Activated CD8-positive, alpha-beta memory T cell treated with anti-CD3 and anti-CD28 coated beads, Interleukin-2, amount 50 U/mL, for 24 hours (primary cell): ENCODE results near the gene SLC35G3.
"Not testable (repeated sequence)": the region's sequence is repeated elsewhere in the genome, so short reads cannot be mapped to it uniquely, and the experiment has no call there.

Source experiments
- DNase-seq: peaks from one replicate; pipeline ENCODE4 v3.0.0-alpha.2; 2020; ENCODE audit errors: extremely low read depth

The SLC35G3 gene

DNA sequence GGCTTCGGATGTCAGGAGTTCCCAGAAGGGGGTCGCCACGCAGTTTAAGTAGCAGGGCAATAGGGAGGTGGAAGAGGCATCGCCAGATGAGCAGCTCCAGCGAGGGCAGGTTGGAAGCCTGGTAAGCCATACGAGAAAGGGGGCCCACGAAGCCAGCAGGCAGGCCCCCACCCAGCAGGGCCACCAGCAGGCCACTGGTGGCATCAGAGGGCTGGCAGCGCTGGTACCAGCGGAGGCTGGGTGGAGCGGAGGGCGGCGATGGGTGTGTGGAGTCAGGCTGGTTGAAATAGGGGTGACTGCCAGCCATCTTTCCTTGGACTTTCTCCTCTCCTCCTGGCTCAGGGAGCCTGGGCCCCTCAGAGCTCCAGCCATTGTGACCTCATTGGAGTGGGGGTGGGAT is at the start of gene SLC35G3:
SLC35G3 (minus strand) TSS at position 393 of the 400 bp plus-strand sequence; CDS start at position 307, 86 bp downstream.
- not testable (repeated sequence) for DNase-seq

DNA sequence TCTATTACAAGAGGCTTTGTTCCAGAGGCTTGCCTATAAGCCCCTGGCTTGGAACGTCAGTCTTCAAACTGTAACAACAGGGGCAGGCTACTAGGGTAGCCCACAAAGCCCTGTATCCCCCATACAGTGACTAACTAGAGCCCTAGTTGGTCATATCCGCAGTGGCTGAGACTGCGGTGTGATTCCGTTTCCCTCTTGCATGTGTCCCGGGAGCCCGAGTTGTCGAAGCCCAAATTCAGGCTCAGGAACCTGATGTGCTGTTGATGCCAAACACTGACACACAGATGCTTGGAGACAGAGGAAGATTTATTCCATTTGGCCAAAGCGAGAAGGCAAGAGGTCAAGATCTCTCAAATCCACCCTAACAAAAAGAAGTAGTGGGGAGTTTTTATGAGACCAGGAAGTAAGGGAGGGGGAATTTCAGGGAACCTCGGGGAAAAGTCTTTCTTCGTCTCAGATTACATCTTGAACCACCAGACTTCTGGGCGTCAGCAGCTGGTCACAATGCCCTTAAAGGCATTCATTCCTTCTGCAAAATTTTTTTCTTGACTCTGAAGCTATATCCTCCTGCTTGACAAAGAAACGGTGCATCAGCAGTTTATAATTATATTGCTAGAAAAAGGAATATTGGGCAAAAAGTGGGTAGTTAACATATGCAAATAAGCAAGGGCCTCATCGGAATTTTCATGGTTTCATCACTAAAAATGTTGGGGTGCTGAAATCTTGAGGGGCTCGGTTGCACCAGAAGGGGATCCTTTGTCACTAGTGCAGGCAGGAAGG is 49.6 kb upstream of the SLC35G3 start:
- DNase-seq = no peak

DNA sequence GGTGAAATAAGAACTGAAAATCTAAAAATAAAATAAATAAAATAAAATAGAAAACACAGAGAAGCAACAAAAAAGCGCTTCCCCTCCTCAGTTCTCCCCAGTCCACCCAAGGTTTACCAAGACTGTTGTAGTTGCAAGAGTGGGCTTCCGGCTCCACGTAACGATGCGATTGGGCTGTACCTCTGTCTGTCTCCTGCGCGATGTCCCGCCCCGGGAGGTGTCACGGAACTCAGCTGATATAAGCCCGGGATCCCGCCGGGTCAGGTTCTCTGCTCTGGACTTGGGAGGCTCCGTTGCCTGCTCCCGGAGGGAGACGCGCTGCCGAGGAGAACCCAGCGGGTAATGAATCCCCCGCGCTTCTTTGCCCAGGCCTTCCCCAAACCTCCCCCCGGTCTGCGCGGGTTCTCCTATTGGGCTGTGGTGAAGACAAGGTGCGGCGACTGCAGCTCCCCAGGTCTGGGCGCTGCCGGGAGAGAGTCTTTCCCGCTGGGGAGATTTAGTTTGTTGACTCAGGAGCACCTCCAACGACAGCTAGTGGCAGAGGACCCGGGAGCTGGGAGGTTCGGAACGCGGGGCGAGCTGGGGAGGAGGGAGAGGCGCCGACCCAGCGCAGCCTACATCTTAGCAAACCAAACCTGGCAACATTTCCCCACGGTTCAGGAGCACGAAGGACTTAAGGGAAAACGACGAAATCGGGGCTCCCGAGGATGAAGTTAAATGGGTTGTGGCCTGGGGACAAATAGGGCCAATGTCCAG is 48.8 kb upstream of the SLC35G3 start, which contains the start of gene SLFN5:
SLFN5 (plus strand) TSS at position 268 of the 756 bp plus-strand sequence. CDS start 15,619 bp downstream, outside the sequence.
- DNase-seq = peak; percentile 84

DNA sequence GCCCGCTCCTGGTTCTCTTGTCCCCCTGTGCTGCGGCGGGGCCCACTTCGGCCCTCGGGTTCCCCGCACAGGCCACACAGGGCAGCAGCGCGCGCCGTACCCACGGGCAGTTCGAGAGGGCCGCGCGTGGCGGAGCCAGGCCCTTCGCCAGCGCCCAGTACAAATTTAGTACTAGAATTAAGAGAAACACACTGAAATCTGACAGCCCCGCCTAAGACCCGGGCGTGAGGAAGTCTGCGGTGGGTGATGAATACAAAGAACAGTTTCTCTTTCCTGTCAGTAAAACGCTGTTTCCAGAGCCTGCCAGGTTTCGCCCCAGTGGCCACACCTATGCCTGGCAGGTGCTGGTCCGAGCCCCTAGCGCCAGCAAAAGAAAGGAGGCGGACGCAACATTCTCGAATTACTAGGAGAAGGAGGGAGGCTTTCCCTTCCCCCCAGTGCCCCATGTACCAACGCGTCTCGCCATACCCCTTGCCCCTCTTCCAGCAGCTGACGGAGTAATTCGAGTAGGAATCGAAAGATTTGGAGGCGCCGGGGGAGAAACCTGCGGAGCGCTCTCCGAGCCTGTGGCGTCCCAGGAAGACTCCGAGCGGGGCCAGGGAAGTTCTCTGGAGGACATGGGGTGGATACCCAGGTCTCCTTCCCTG is 48.1 kb upstream of the SLC35G3 start:
- peak; percentile 69 for DNase-seq

DNA sequence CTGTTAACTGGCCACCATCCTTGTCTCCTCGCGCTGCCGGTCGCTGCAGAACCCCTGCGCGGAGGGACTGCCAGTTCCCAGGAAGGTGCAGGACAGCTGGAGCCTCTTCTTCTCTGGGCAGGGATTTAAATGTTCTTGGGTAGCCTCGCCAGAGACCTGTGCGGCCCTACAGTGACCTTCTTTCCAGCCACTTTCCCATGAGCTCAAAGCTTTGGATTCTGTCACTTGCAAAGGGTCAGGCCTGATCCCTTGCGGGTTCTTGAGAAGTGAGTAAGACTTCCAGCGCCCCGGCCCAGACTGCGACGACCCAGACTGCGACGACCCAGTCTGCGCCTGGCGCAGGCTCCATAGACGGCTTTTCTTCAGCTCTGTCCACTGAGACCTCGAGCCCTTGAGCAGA is 47.3 kb upstream of the SLC35G3 start:
- no peak for DNase-seq

DNA sequence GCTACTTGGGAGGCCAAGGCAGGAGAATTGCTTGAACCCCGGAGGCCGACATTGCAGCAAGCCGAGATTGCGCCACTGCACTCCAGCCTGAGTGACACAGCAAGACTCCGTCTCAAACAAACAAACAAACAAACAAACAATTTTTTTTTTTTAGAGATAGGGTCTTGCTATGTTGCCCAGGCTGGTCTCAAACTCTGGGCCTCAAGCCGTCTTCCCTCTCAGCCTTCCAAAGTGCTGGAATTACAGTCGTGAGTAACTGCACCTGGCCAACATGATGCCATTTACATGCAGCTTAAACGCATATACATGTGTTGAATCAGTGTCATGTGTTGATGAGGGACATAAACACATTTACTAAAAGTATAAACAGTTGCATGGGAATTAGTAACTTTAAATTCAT is 46.7 kb upstream of the SLC35G3 start:
- DNase-seq = no peak

DNA sequence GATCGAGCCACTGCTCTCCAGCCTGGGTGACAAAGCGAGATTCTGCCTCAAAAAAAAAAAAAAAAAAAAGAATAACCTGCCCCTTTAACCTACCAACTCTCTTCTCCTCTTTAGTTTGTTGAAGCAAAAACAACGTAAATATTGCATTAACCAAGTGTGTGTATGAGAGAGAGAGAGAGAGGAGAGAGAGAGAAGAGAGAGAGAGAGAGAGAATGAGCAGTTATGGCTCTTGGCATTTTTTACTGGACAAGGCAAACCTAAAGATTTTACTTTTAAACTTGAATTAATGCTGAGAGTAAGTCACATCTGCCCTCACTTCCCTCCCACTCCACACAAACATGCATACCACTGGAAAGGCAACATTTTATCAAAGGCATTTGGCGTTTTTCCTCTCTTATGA is 45.6 kb upstream of the SLC35G3 start:
- DNase-seq = no peak

DNA sequence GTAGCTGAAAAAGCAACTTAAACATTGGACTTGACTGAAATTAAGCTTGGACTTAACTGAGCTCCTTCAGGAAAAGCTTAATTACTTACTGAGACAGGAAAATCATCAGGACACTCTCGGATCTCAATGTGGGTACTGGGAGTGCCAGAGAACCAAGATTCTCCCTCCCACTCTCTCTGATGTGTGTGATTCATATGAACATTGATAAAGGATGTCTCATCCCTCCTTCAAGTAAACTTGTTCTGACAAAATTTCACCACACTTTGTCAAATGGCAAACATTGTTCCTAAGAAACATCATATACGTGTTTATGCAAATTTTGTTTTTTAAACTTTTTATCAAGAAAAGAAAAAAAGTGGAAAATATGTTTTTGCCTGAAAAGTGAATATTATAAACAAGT is 44.6 kb upstream of the SLC35G3 start:
- DNase-seq = no peak

DNA sequence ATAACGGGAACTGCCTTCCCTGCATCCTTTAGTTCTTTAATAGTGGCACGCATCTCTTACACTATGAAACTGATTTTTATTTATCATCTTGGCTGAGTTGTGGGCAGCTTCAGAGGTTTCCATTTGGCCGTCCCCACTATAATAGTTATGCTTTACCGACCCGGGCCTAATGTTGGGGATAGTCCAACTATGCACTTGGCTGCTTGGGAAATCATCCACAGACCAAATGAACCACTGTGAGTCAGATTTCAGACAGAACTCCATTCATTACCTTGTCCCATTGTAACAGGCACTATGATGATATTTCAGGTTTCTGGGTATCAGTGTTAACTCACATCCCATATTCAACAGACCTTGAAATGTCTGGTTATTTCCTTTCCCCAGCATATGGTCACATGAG is 42.6 kb upstream of the SLC35G3 start:
- DNase-seq = no peak

DNA sequence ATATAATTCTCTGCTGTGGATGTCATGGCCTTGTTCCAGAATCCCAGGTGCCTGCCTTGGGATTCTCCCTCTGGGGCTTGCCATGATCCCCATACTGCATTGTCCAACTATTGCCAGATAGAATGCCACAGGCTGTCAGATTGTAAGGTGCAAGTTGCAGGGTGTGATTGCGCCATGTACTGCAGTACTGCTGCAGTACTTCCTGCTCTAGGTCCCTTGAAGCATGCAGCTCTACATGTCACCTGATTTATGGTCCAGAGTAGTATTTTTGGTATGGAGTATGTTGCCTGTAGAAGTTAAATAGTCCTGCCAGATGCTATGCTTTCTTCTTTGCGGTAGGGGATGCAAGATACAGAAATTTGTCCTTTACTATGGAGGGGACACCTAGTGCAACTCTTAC is 41.7 kb upstream of the SLC35G3 start:
- no peak for DNase-seq

DNA sequence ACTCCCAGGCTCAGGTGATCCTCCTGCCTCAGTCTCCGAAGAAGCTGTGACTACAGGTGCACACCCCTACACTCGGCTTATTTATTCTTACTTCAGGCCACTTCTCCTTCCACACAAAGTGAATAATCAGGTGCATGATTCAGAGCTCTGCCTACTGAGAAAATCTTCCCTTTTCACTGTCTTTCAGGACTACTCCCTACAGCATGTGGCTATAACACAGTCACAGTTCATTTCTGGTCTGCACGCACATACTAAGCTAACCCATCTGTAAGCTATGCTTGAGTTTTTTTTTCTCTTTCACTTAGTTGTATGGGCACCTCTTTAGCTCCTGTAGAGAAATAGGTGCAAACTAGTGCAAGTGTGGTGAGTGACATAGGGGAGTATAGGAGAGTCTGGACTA is 41.1 kb upstream of the SLC35G3 start:
- DNase-seq = no peak

DNA sequence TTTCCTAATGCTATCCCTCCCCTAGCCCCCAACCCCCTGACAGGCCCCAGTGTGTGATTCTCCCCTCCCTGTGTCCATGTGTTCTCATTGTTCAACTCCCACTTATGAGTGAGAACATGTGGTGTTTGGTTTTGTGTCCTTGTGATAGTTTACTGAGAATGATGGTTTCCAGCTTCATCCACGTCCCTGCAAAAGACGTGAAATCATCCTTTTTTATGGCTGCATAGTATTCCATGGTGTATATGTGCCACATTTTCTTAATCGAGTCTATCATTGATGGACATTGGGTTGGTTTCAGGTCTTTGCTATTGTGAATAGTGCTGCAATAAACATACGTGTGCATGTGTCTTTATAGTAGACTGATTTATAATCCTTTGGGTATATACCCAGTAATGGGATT is 40.1 kb upstream of the SLC35G3 start:
- DNase-seq = not testable (repeated sequence)

DNA sequence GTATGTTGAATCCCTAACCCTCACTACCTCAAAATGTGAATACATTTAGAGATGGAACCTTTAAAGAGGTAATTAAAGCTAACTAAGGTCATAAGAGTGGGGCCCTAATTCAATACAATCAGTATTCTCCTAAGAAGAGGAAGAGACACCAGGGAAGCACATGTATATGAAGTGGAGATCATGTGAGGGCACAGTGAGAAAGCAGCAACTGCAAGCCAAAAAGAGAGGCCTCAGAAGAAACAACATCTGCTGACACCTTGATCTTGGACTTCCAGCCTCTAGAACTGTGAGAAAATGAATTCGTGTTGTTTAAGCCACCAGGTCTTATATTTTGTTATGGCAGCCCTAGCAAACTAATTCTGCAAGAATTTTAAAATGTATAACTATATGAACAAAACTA is 35.4 kb upstream of the SLC35G3 start:
- DNase-seq = no peak

DNA sequence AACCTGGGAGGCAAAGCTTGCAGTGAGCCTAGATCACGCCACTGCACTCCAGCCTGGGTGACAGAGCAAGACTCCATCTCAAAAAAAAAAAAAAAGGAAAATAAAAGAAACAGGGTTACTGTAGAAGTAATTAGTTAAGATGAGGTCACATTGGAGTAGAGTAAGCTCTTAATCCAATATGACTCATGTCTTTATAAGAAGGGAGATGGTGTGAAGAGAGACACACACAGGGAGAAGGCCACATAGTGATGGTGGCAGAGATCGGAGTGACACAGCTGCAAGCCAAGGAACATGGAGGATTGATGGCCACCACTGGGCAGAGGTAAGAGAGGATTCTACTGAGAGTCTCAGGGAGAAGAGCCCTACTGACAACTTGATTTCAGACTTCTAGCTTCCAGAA is 33.4 kb upstream of the SLC35G3 start:
- no peak for DNase-seq

DNA sequence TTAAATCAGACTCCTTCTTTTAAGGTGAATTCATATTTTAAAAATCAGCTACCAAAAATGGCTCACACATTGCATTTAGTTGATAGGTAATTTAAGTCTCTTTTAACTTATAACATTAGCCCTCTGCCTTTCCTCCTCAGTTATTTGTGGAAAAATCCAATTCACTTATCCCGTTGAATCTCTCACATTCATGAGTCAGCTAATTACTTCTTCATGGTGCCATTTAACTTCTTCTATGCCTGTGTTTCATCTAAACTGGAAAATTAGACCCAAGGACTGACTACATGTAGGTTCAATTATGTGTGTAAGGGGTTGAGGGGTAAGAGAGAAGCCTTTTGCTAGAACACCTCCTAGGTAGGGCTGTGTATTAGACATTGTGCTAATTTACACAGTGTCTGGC is 30.2 kb upstream of the SLC35G3 start:
- DNase-seq = no peak

DNA sequence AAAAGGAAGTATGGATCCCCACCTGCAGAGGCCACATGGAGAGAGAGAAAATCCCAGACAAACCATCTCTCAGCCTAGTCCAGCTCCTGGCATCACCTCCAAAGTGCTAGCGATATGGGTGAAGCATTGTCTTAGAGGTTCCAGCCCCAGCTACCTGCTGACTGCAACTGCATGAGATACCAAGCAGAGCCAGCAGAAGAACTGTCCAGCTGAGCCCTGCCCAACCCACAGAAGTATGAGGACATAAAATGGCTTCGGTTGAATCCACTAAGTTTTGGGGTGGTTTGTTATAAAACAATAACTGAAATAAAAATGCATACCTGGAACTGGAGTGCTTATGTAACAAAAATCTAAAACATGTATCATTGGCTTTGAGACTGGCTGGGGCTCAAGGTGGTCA is 28.3 kb upstream of the SLC35G3 start:
- DNase-seq = no peak

DNA sequence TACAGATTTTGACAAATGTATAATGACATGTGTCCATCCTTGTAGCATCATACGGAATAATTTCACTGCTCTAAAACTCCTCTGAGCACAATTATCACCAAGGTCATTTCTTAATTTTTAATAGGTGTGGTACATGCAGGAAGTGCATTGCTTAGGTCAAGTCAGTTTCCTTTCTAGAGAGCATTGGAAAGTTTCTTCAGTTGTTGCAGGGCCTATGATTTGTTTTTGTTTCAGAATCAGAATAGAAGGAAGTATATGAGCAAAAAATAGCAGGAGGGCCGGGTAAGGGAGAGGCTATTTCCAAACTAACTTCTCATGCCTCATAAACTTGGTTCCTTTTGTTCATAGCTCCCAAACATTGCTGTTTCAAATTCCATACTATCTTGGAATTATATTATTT is 24.7 kb upstream of the SLC35G3 start:
- DNase-seq = no peak

DNA sequence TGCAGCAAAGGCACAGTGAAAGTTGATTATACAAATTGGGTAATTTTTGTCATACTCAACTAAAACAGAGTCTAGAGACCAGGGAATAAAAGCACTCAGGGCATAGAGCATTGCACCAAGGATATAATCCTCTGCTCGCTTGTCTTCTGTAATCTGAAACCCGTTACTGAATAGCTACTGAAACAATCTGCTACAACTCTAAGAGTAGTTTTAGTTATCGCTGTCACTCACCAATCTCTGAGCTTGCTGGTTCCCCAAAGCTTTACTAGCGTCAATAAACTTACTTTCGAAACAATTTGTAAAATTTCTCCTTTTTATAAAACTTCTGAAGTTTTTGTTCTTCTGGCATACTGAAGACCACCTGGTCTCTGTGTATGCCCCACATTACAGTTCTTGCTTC is 22.9 kb upstream of the SLC35G3 start:
- DNase-seq = no peak

DNA sequence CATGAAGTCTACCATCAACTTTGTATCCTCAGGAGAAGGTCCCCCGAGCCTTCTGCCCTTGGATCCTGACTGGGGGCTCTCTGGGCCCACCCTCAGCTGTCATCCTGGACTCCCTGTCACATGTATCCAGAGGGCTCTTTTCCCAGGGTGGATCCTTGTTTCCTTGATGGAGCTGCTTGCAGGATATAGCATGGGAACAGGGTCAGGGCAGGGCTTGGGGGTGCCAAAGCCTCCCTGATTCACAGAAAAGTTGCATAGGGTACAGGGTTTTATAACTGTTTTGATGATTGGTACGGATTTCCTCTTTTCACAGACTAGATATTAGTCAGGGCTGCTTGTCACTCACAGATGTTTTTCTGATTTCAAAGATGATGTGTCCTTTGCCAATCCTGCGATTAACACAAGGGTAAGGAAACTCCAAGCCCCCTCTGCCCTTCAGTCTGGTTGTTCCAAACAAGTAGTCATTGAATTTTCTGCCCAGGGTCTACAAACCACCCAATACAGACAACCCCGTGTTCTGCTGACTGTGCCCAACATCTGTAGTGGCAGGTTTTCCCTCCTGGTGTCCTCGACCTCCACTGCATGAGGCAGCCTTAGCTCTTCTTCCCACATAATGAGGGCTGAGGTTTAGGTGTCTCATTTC is 20.6 kb upstream of the SLC35G3 start:
- no peak for DNase-seq

DNA sequence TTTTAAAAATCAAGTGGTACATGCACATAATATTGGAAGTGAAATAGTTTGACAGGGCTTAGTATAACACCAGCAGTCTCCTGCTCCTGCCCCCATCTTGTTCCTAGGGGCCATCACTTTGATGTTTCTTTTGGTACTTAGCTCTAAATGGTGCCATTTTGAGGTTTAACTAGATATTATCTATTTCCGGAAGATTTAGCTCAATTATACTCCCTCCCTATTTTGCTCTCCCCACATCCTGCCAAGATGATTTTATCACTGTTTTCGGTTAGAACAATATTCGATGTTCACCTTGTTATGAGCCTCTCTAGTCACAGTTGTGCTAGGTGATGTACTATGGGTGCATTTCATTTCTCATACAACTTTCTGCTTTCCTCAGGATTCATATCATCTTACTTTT is 20.0 kb upstream of the SLC35G3 start:
- DNase-seq = no peak

DNA sequence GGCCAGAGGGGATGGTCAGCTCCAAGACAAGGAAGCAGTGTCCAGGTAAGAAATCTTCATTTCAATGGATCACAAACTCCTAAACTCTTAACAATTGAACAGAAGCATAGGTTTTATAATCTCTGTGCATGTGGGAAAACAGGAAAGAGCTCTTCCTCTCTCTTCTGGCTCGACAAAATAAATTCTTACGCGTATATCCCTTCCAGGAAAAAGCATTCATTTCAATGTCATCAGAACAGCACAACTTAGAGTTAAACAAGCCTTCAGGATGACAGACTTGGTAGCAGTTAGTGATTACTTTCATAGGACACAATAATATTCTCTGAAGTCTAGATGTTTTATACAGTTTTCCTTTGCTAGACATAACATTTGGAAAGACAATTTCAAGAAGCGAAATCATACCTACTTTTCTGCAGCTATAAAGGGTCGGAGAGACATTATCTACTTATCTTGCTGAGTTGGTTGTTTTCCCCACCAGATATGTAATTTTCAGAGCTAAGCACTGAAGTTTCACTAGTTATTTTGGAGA is 19.3 kb upstream of the SLC35G3 start:
- DNase-seq = no peak

DNA sequence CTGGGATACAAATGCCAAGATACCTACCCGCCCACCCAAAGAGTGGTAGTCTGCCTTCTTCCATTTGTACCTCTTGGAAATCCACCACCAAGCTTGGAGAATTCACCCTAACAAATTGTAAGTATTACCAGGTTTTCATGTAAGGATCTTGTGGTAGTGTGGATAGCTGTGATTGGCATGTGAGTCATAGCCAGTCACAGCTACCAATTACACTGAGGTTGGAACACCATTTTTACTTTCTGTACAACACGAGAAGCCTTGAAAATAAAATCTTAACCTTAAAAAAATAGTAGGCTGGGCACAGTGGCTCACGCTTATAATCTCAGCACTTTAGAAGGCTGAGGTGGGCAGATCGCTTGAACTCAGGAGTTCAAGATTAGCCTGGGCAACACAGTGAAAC is 18.5 kb upstream of the SLC35G3 start:
- DNase-seq = no peak
